C4-2B (cell line): ENCODE data around the gene TECRL.
A peak's percentile ranks its signal among the peaks of the same experiment; 100 is the strongest.

Experiments used
- H3K27ac ChIP-seq: fragments of 450-650 bp; 2 replicates; pipeline ENCODE4 v1.5.1; 2017
- CTCF ChIP-seq: fragments of 450-650 bp; conservative IDR thresholded peaks from 2 replicates; pipeline ENCODE4 v1.5.1; 2017; ENCODE audit warnings: mild to moderate bottlenecking
- ZFX ChIP-seq: fragments of 450-650 bp; IDR thresholded peaks from 2 replicates; pipeline ENCODE4 v1.6.1; 2017

The TECRL gene

GRCh38 chr4:64360664-64361398, 48.4 kb downstream of the TECRL start:
- no peak overlapping the region for H3K27ac ChIP-seq
- TF ChIP-seq CTCF (no peak), ZFX (no peak)

GRCh38 chr4:64359489-64359888, 49.8 kb downstream of the TECRL start:
- TF ChIP-seq CTCF = no peak

GRCh38 chr4:64353904-64354303, 55.3 kb downstream of the TECRL start:
- no peak overlapping the region for H3K27ac ChIP-seq
- no peak for TF ChIP-seq CTCF
- no peak for TF ChIP-seq ZFX

More at GRCh38 chr4:64359489-64359888, 49.8 kb downstream of the TECRL start:
- H3K27ac ChIP-seq = no peak overlapping the region

- no peak overlapping the region for H3K27ac ChIP-seq
- TF ChIP-seq CTCF (no peak), ZFX (no peak)
Observed at GRCh38 chr4:64341711-64342110, 67.5 kb downstream of the TECRL start.

- no peak for TF ChIP-seq ZFX
- TF ChIP-seq CTCF = no peak
- H3K27ac ChIP-seq = no peak overlapping the region
Observed at GRCh38 chr4:64340218-64341110, 68.8 kb downstream of the TECRL start.

- TF ChIP-seq CTCF = no peak
- TF ChIP-seq ZFX = no peak
- H3K27ac ChIP-seq = no peak overlapping the region
Observed at GRCh38 chr4:64334964-64335363, 74.3 kb downstream of the TECRL start.

GRCh38 chr4:64330143-64330542, 79.1 kb downstream of the TECRL start:
- TF ChIP-seq ZFX = no peak
- peak; percentile 34 for TF ChIP-seq CTCF

More at GRCh38 chr4:64330143-64330542, 79.1 kb downstream of the TECRL start:
- H3K27ac ChIP-seq = no peak overlapping the region
